Measurements from ENCODE around the gene NEURL1. TPM values are rescaled to one million over a fixed set of nuclear protein-coding genes. Genes with fewer than 3 reads are reported as not detected.

The NEURL1 gene
- total RNA-seq, 4 donors from 2014 or later: 0.39 to 0.63 (median 0.46) TPM

- H3K4me1 ChIP-seq: peaks cover 71 to 86% (median 79%) of the 10 kb centered on the region in 4 donors
These were observed 126.8 kb downstream of the NEURL1 start for GRCh38 chr10:103620352-103620740.

GRCh38 chr10:103620891-103621782 is 127.6 kb downstream of the NEURL1 start:
- Histone ChIP-seq H3K36me3 (peaks cover 29 to 96% (median 85%) of the 10 kb centered on the region in 4 donors), H3K4me3 (no peak overlapping the region), H3K27me3 (no peaks in the 10 kb centered on the region), H3K27ac (replicated peaks in 1 of 4) (peak overlapping the region; percentile 50 to 76 (median 66)), H3K4me1 (peaks cover 64 to 79% (median 71%) of the 10 kb centered on the region in 4 donors), H3K9me3 (no peaks in the 10 kb centered on the region)
- WGBS: 80% methylated on average over 14 of the region's 15 CpGs
- no peak for DNase-seq (ENCODE audit: extremely low spot score)
- intact Hi-C loops (cut with DNase I): no loop called here
- TF ChIP-seq POLR2AphosphoS5 (IDR thresholded peaks at IDR 0.05) (no peak), CTCF (IDR thresholded peaks at IDR 0.05) (no peak)

More at GRCh38 chr10:103620352-103620740, 126.8 kb downstream of the NEURL1 start:
- H3K27me3 ChIP-seq: no peaks in the 10 kb centered on the region
- peaks cover 22 to 91% (median 79%) of the 10 kb centered on the region in 4 donors for H3K36me3 ChIP-seq
- H3K9me3 ChIP-seq: no peaks in the 10 kb centered on the region
- 70% methylated on average over 7 of the region's 7 CpGs for WGBS
- TF ChIP-seq POLR2AphosphoS5 (IDR thresholded peaks at IDR 0.05) (no peak), POLR2A (IDR thresholded peaks at IDR 0.05; ENCODE audit: low read depth) (no peak), EP300 (IDR thresholded peaks at IDR 0.05) (no peak), CTCF (IDR thresholded peaks at IDR 0.05) (no peak)
- DNase-seq (ENCODE audit: extremely low spot score): no peak
- H3K27ac ChIP-seq (replicated peaks in 1 of 4): peak overlapping the region; percentile 56 to 76 (median 66)
- no peak overlapping the region for H3K4me3 ChIP-seq
- intact Hi-C loops (cut with DNase I): no loop called here

GRCh38 chr10:103621783-103622125 is 128.2 kb downstream of the NEURL1 start:
- intact Hi-C loops (cut with DNase I): no loop called here
- Histone ChIP-seq H3K4me1 (peaks cover 57 to 72% (median 65%) of the 10 kb centered on the region in 4 donors), H3K27ac (replicated peaks in 1 of 4) (peak overlapping the region; percentile 32 to 76 (median 58)), H3K4me3 (no peak overlapping the region), H3K27me3 (no peaks in the 10 kb centered on the region), H3K9me3 (no peaks in the 10 kb centered on the region), H3K36me3 (peaks cover 35 to 96% (median 85%) of the 10 kb centered on the region in 4 donors)
- no peak for DNase-seq (ENCODE audit: extremely low spot score)
- 68% methylated on average over 4 of the region's 4 CpGs for WGBS
- TF ChIP-seq POLR2AphosphoS5 (IDR thresholded peaks at IDR 0.05): no peak
- TF ChIP-seq POLR2A (IDR thresholded peaks at IDR 0.05; ENCODE audit: low read depth): no peak
- TF ChIP-seq EP300 (IDR thresholded peaks at IDR 0.05): no peak
- TF ChIP-seq CTCF (IDR thresholded peaks at IDR 0.05): no peak

- WGBS: 90% methylated on average over 18 of the region's 18 CpGs
- peak overlapping the region; percentile 32 to 76 (median 58) for H3K27ac ChIP-seq (replicated peaks in 1 of 4)
- DNase-seq (ENCODE audit: extremely low spot score): no peak
These were observed 128.8 kb downstream of the NEURL1 start for GRCh38 chr10:103622286-103622685.

More at GRCh38 chr10:103622286-103622685, 128.8 kb downstream of the NEURL1 start:
- Histone ChIP-seq H3K27me3 (no peaks in the 10 kb centered on the region), H3K4me1 (peaks cover 52 to 71% (median 59%) of the 10 kb centered on the region in 4 donors), H3K4me3 (no peak overlapping the region), H3K36me3 (peaks cover 39 to 96% (median 85%) of the 10 kb centered on the region in 4 donors), H3K9me3 (no peaks in the 10 kb centered on the region)
- TF ChIP-seq POLR2AphosphoS5 (IDR thresholded peaks at IDR 0.05) (no peak), CTCF (IDR thresholded peaks at IDR 0.05) (no peak), POLR2A (IDR thresholded peaks at IDR 0.05; ENCODE audit: low read depth) (no peak), EP300 (IDR thresholded peaks at IDR 0.05) (no peak)
- intact Hi-C loops (cut with DNase I): no loop called here

All from esophagus muscularis mucosa (tissue), 4 donors.